ENCODE measurements around the gene GPR160. TPM values are rescaled to one million over a fixed set of nuclear protein-coding genes. Genes with fewer than 3 reads are reported as not detected.

Gene GPR160
- total and polyA plus RNA-seq, 2 of the 13 experiments (the other 11 are each of a cell fraction or from before 2014, with no cell fraction given): 12.1 to 23.2 TPM

GRCh38 chr3:169992781-169993180 lies 45.0 kb upstream of the GPR160 start (continued):
- TF ChIP-seq ZNF318 (CRISPR knock-in tag; IDR thresholded peaks at IDR 0.05): no peak

- 98% methylated on average over 3 of the region's 3 CpGs for WGBS (ENCODE audit: low lambda C conversion rate)
- Histone ChIP-seq H3K9me3 (ENCODE audit: low read length) (no peaks in the 10 kb centered on the region), H3K27ac (ENCODE audit: extremely low read length, insufficient read depth, low read length) (no peak overlapping the region), H3K79me2 (ENCODE audit: insufficient read depth, low read length) (no peaks in the 10 kb centered on the region), H3K27me3 (ENCODE audit: control insufficient read depth in 1 of 2, insufficient read depth in 2 of 2, low read length in 2 of 2) (no peaks in the 10 kb centered on the region), H4K20me1 (ENCODE audit: insufficient read depth, low read length) (no peaks in the 10 kb centered on the region), H3K9ac (ENCODE audit: insufficient read depth, low read depth, low read length) (no peak overlapping the region), H2AFZ (ENCODE audit: low read length) (no peak overlapping the region), H3K4me3 (replicated peaks in 1 of 3; ENCODE audit: insufficient read depth in 1 of 3, low read depth in 2 of 3, low read length in 3 of 3) (no peak overlapping the region), H3K36me3 (replicated peaks in 1 of 2; ENCODE audit: control insufficient read depth in 1 of 2, insufficient read depth in 2 of 2, low read length in 2 of 2) (peaks cover 6 to 30% of the 10 kb centered on the region in 2 experiments; a peak in 3 of 5 replicates), H3K4me1 (ENCODE audit: insufficient read depth, low read length) (peaks cover 5% of the 10 kb centered on the region; the same call in 1 of the 2 replicates), H3K4me2 (ENCODE audit: low read depth, low read length) (no peak overlapping the region)
- BruUV-seq (replicated peaks): no TSS peak
- in situ Hi-C loops (cut with HindIII; ENCODE audit: extremely low pct_ligation_motif_present, low pct_unique_long_range_greater_than_20kb) (no loop called here), intact Hi-C loops (cut with micrococcal nuclease; ENCODE audit: unreplicated experiment) (no loop called here)
- POLR2A ChIA-PET: no interaction called here
- DNase-seq (ENCODE audit: low spot score) (no peak), FAIRE-seq (no peak), ATAC-seq (no peak)
- CTCF ChIA-PET (ENCODE audit: low intra/inter-chr PET ratio, low total read pairs): no interaction called here
- no peak for TF ChIP-seq UBTF (CRISPR knock-in tag; IDR thresholded peaks at IDR 0.05)
- no peak for TF ChIP-seq HDAC6 (IDR thresholded peaks at IDR 0.05; ENCODE audit: low read depth, low read length)
- no peak for TF ChIP-seq GLMP (CRISPR knock-in tag; IDR thresholded peaks at IDR 0.05; ENCODE audit: borderline replicate concordance)
- no peak for TF ChIP-seq SOX6 (IDR thresholded peaks at IDR 0.05)
- TF ChIP-seq SOX6 (CRISPR knock-in tag; IDR thresholded peaks at IDR 0.05): no peak
- no peak for TF ChIP-seq NR2F2 (IDR thresholded peaks at IDR 0.05; ENCODE audit: borderline replicate concordance, low read depth)
- TF ChIP-seq ZNF251 (CRISPR knock-in tag; IDR thresholded peaks at IDR 0.05): no peak
These were observed 44.0 kb upstream of the GPR160 start for GRCh38 chr3:169993761-169994160.
